GM23248 (cell line): Measurements from ENCODE around the gene ZSWIM4. TPM values are rescaled to one million over a fixed set of nuclear protein-coding genes. Genes with fewer than 3 reads are reported as not detected.

Experiments
- DNase-seq: peaks from one replicate; pipeline ENCODE4 v3.0.0-alpha.2; 2015
- H2AFZ ChIP-seq: fragments of 200-600 bp; sonication (generic); 2 replicates; pipeline ENCODE4 v1.6.1; 2016; ENCODE audit warnings: antibody characterized with exemption
- H3F3A ChIP-seq: fragments of 200-600 bp; sonication (generic); 2 replicates; pipeline ENCODE4 v1.6.1; 2016; ENCODE audit warnings: mild to moderate bottlenecking, antibody characterized with exemption, mixed run types; ENCODE audit not compliant: insufficient read depth
- H3K27ac ChIP-seq: fragments of 200-600 bp; sonication (generic); 2 replicates; pipeline ENCODE4 v1.5.1; 2016; ENCODE audit warnings: mild to moderate bottlenecking
- H3K27me3 ChIP-seq: fragments of 200-600 bp; sonication (generic); replicated peaks from 2 replicates; pipeline ENCODE4 v1.6.1; 2016; ENCODE audit warnings: mild to moderate bottlenecking; ENCODE audit not compliant: insufficient read depth
- H3K36me3 ChIP-seq: fragments of 200-600 bp; sonication (generic); 2 replicates; pipeline ENCODE4 v1.6.1; 2016; ENCODE audit warnings: low read depth, mild to moderate bottlenecking
- H3K4me1 ChIP-seq: fragments of 200-600 bp; sonication (generic); 2 replicates; pipeline ENCODE4 v1.6.1; 2016; ENCODE audit warnings: mild to moderate bottlenecking; ENCODE audit not compliant: insufficient read depth
- H3K4me2 ChIP-seq: fragments of 200-600 bp; sonication (generic); one replicate; pipeline ENCODE4 v1.6.1; 2016; ENCODE audit warnings: mild to moderate bottlenecking; ENCODE audit not compliant: unreplicated experiment
- H3K4me3 ChIP-seq: fragments of 200-600 bp; sonication (generic); 2 replicates; pipeline ENCODE4 v1.5.1; 2016; ENCODE audit warnings: mild to moderate bottlenecking
- H3K79me2 ChIP-seq: fragments of 200-600 bp; sonication (generic); 2 replicates; pipeline ENCODE4 v1.6.1; 2016; ENCODE audit warnings: mild to moderate bottlenecking; ENCODE audit not compliant: insufficient read depth
- H3K9ac ChIP-seq: fragments of 200-600 bp; sonication (generic); 2 replicates; pipeline ENCODE4 v1.6.1; 2016; ENCODE audit warnings: mild to moderate bottlenecking
- H3K9me2 ChIP-seq: fragments of 200-600 bp; sonication (generic); 2 replicates; pipeline ENCODE4 v1.6.1; 2016; ENCODE audit warnings: mixed run types, mild to moderate bottlenecking, moderate library complexity; ENCODE audit not compliant: insufficient read depth
- H3K9me3 ChIP-seq: fragments of 200-600 bp; sonication (generic); one replicate; pipeline ENCODE4 v1.6.1; 2017; ENCODE audit warnings: low read depth
- H4K20me1 ChIP-seq: fragments of 200-600 bp; sonication (generic); 2 replicates; pipeline ENCODE4 v1.6.0; 2016; ENCODE audit not compliant: insufficient read depth
- EZH2 ChIP-seq: fragments of 200-600 bp; sonication (generic); IDR thresholded peaks from 2 replicates; pipeline ENCODE4 v1.6.1; 2018; ENCODE audit warnings: antibody characterized with exemption, mild to moderate bottlenecking; ENCODE audit not compliant: insufficient read depth, poor library complexity, severe bottlenecking
- EZH2phosphoT487 ChIP-seq: fragments of 200-600 bp; sonication (generic); IDR thresholded peaks from 2 replicates; pipeline ENCODE4 v1.6.1; 2018; ENCODE audit warnings: antibody characterized with exemption, moderate library complexity, mild to moderate bottlenecking, low read depth; ENCODE audit not compliant: insufficient read depth
- WGBS, 2 experiments: methylation state at CpG; one replicate each; pipeline ENCODE4 v1.1.6; 2015 to 2017; ENCODE audit warnings: low lambda C conversion rate in 2 of 2, low coverage in 1 of 2; ENCODE audit errors: missing lambda C conversion rate in 2 of 2; 5-methylcytosine and 5-hydroxymethylcytosine counted together
- in situ Hi-C: fragments of 300-500 bp; cut with MboI; formaldehyde crosslinking; loops from 2 replicates; pipeline ENCODE4 v1.15.0; 2020
- polyA plus RNA-seq: library from polyadenylated mRNA; unstranded; fragments of >200 nt; fragmentation: Nextera tagmentation; extraction: Ambion mirVana; gene quantifications from 2 replicates; pipeline ENCODE4 v1.2.1, GENCODE V29; 2016
- total RNA-seq: library from RNA; depleted of rRNA; stranded (reverse); fragments of >200 nt; shearing (Covaris generic); gene quantifications from 2 replicates; pipeline ENCODE4 v1.2.3, GENCODE V29; 2014

ZSWIM4 gene
- total and polyA plus RNA-seq, 2 experiments from 2014 or later = 0.81 to 2.9 TPM

DNA sequence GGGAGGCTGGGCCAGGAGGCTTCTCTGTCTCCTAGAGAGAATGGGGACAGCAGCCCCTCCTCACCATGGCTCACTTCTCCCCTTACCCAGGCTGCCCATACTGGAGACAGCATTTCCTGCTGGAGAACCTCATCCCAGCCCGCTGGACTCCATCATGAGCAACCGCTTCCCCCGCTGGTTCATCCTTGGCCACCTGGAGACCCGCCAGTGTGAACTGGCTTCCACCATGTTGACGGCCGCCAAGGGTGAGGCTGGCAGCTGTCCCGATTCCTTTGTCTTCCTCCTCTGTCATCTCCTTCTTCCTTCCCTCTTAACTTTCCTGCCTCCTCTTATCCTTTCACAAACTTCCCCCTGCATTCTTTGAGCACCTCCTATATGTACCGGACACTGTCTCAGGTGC is 28.0 kb downstream of the ZSWIM4 start:
- WGBS, 2 experiments = 89 to 90% methylated on average over 8 of the region's 8 CpGs
- H3K9ac ChIP-seq = no peak overlapping the region
- no peak overlapping the region; the same call in 1 of the 2 replicates for H3K27ac ChIP-seq
- peaks cover 64% of the 10 kb centered on the region for H3F3A ChIP-seq
- no peak for DNase-seq
- no peaks in the 10 kb centered on the region for H3K9me2 ChIP-seq
- TF ChIP-seq EZH2 (no peak), EZH2phosphoT487 (no peak)
- no peak overlapping the region for H3K4me3 ChIP-seq
- H3K27me3 ChIP-seq = no peaks in the 10 kb centered on the region
- H3K4me2 ChIP-seq = no peak overlapping the region
- no peak overlapping the region for H2AFZ ChIP-seq
- no peaks in the 10 kb centered on the region for H3K9me3 ChIP-seq
- H3K4me1 ChIP-seq = peaks cover 16% of the 10 kb centered on the region
- peaks cover 14% of the 10 kb centered on the region; the same call in 1 of the 2 replicates for H3K36me3 ChIP-seq
- H4K20me1 ChIP-seq = no peaks in the 10 kb centered on the region; the same call in 1 of the 2 replicates
- H3K79me2 ChIP-seq = no peaks in the 10 kb centered on the region
- in situ Hi-C loops = no loop called here

DNA sequence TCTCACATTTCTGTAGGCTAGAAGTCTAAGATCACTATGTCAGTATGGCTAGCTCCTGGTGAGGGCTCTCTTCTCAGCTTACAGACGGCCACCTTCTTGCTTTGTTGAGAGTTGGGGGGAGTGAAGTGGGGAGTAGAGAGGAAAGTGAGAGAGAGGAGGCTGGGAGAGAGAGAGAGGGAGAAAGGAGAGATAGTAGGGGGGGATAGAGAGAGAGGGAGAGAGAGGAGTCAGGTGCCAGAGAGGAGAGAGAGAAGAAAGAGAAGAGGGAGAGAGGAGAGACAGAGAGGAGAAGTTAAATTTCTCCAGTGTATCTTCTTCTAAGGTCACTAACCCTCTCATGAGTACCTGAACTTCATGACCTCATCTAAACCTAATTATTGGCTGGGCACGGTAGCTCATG is 28.7 kb downstream of the ZSWIM4 start:
- H3F3A ChIP-seq = peaks cover 69% of the 10 kb centered on the region
- DNase-seq = no peak
- H3K4me1 ChIP-seq = peaks cover 16% of the 10 kb centered on the region
- TF ChIP-seq EZH2phosphoT487 (no peak), EZH2 (no peak)
- H3K4me2 ChIP-seq = no peak overlapping the region
- in situ Hi-C loops = no loop called here
- H3K27ac ChIP-seq = no peak overlapping the region
- no peaks in the 10 kb centered on the region for H3K27me3 ChIP-seq
- H3K9me2 ChIP-seq = no peaks in the 10 kb centered on the region
- no peak overlapping the region for H3K4me3 ChIP-seq
- H3K9me3 ChIP-seq = no peaks in the 10 kb centered on the region
- no peaks in the 10 kb centered on the region; the same call in 1 of the 2 replicates for H4K20me1 ChIP-seq
- H3K9ac ChIP-seq = no peak overlapping the region
- peaks cover 14% of the 10 kb centered on the region; the same call in 1 of the 2 replicates for H3K36me3 ChIP-seq
- no peak overlapping the region for H2AFZ ChIP-seq
- WGBS, 2 experiments = 99 to 100% methylated on average over 2 of the region's 2 CpGs
- H3K79me2 ChIP-seq = no peaks in the 10 kb centered on the region

DNA sequence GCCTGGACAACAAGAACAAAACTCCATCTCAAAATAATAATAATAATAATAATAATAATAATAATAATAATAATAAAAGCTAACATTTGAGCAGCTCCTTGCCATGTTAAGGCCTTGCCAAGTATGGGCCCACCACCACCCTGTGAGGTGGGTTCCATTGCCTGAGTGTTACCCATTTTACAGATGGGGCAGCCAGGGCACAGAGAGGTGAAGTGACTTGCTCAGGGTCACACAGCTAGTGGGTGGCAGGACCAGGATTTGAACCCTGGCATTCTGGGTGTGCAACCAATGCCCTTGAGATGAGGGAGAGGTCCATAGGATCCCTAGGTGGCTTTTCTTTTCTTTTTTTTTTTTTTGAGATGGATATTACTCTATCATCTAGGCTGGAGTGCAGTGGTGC is 29.5 kb downstream of the ZSWIM4 start:
- Histone ChIP-seq H3K4me1 (peaks cover 16% of the 10 kb centered on the region), H2AFZ (no peak overlapping the region), H3K27me3 (no peaks in the 10 kb centered on the region), H3K36me3 (peaks cover 14% of the 10 kb centered on the region; the same call in 1 of the 2 replicates), H3F3A (peaks cover 77% of the 10 kb centered on the region), H3K4me2 (no peak overlapping the region), H4K20me1 (no peaks in the 10 kb centered on the region; the same call in 1 of the 2 replicates), H3K79me2 (no peaks in the 10 kb centered on the region), H3K9me2 (no peaks in the 10 kb centered on the region), H3K4me3 (no peak overlapping the region), H3K27ac (no peak overlapping the region), H3K9me3 (no peaks in the 10 kb centered on the region), H3K9ac (no peak overlapping the region)
- no peak for TF ChIP-seq EZH2
- no peak for TF ChIP-seq EZH2phosphoT487
- in situ Hi-C loops = no loop called here
- DNase-seq = no peak

DNA sequence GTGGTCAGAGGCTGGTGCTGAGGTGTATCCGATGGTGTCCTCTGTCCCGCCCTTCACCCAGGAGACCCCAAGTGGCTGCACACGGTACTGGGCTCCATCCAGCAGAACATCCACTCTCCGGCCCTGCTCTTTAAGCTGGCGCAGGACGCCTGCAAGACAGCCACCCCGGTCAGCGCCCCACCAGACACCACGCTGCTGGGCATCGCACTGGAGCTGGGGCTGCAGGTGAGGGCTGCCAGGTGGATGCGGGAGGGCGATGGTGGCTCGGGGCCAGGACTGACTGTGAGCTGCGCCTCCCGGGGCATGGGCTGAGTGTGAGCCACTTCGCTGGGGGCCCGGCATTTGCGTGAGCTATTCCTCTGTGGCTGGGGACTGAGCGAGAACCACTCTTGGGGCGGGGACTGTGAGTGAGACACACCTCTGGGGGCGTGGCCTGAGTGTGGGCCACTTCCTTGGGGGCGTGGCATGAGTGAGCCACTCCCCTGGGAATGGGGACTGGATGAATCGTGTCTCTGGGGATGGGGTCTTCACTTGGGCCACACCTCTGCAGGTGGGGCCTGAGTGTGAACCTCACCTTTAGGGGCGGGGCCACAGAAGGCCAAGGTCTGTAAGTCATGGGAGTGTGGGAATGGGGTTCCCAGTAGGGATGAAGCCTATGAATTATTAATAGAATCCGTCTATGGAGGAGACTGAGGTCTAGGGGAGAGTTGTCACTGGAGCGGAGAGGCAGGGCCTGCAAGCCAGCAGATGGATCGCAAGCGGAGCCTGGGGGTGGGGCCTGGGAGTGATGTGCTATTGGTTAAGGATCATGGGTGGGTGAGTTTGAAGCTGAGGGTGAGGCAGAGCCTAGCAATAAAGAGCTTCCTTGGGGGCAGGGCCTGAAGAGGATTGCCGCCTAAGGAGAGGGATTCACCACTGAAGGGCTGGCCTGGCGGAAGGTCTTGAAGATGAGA is 30.5 kb downstream of the ZSWIM4 start:
- H3K4me1 ChIP-seq = peaks cover 15% of the 10 kb centered on the region
- H3K9me2 ChIP-seq = no peaks in the 10 kb centered on the region
- DNase-seq = peak; percentile 78
- H3K79me2 ChIP-seq = no peaks in the 10 kb centered on the region
- H3K27me3 ChIP-seq = no peaks in the 10 kb centered on the region
- no peak overlapping the region for H2AFZ ChIP-seq
- no peak overlapping the region for H3K27ac ChIP-seq
- TF ChIP-seq EZH2phosphoT487 (no peak), EZH2 (no peak)
- H3K4me2 ChIP-seq = no peak overlapping the region
- no peak overlapping the region for H3K4me3 ChIP-seq
- H3K9me3 ChIP-seq = no peaks in the 10 kb centered on the region
- no peak overlapping the region for H3K9ac ChIP-seq
- H3F3A ChIP-seq = peaks cover 74% of the 10 kb centered on the region
- H4K20me1 ChIP-seq = no peaks in the 10 kb centered on the region; the same call in 1 of the 2 replicates
- H3K36me3 ChIP-seq = peaks cover 14% of the 10 kb centered on the region; the same call in 1 of the 2 replicates
- in situ Hi-C loops = no loop called here
- 88 to 90% methylated on average over 30 of the region's 30 CpGs for WGBS, 2 experiments
